Chondrocyte (in vitro differentiated cells): Measurements from ENCODE around the gene HOXA9. TPM values are rescaled to one million over a fixed set of nuclear protein-coding genes. Genes with fewer than 3 reads are reported as not detected.

Experiments used
- DNase-seq: peaks from one replicate; pipeline ENCODE4 v3.0.0; 2021; ENCODE audit warnings: mixed read lengths, low spot score
- H3K27ac Mint-ChIP-seq: one replicate; pipeline ENCODE4 v1.8.0; 2021; ENCODE audit warnings: mild to moderate bottlenecking, moderate library complexity, mixed read lengths; ENCODE audit not compliant: unreplicated experiment
- H3K27me3 Mint-ChIP-seq: 2 replicates; pipeline ENCODE4 v1.8.0; 2021; ENCODE audit warnings: low read depth, mixed read lengths
- H3K36me3 Mint-ChIP-seq: 2 replicates; pipeline ENCODE4 v1.8.0; 2021; ENCODE audit warnings: low read depth, mixed read lengths
- H3K4me1 Mint-ChIP-seq: 2 replicates; pipeline ENCODE4 v1.8.0; 2021; ENCODE audit warnings: low read depth, mild to moderate bottlenecking, mixed read lengths
- H3K4me3 Mint-ChIP-seq: one replicate; pipeline ENCODE4 v1.8.0; 2021; ENCODE audit warnings: mild to moderate bottlenecking, moderate library complexity, mixed read lengths; ENCODE audit not compliant: unreplicated experiment
- H3K9me3 Mint-ChIP-seq: 2 replicates; pipeline ENCODE4 v1.8.0; 2021; ENCODE audit warnings: low read depth, mixed read lengths
- CTCF ChIP-seq: fragments of 200-600 bp; sonication (generic); IDR thresholded peaks from 2 replicates; pipeline ENCODE4 v1.5.0; 2021; ENCODE audit warnings: antibody characterized with exemption, mild to moderate bottlenecking, moderate library complexity
- total RNA-seq: library from RNA; stranded (reverse); gene quantifications from 3 replicates; pipeline ENCODE4 v1.2.1, GENCODE V29; 2021

HOXA9 gene
- total RNA-seq, 1 donor from 2014 or later: not detected

- DNase-seq: no peak
- no peak overlapping the region for H3K27ac Mint-ChIP-seq
- peaks cover 4% of the 10 kb centered on the region for H3K36me3 Mint-ChIP-seq
- no peaks in the 10 kb centered on the region for H3K4me1 Mint-ChIP-seq
- H3K27me3 Mint-ChIP-seq: peaks cover 90% of the 10 kb centered on the region
- H3K4me3 Mint-ChIP-seq: peak overlapping the region; percentile 22
- TF ChIP-seq CTCF: no peak
- H3K9me3 Mint-ChIP-seq: no peaks in the 10 kb centered on the region
Observed at GRCh38 chr7:27118580-27118979, 46.8 kb downstream of the HOXA9 start.

GRCh38 chr7:27117887-27118491 lies 47.3 kb downstream of the HOXA9 start:
- H3K27me3 Mint-ChIP-seq: peaks cover 88% of the 10 kb centered on the region

GRCh38 chr7:27116962-27117886 lies 48.1 kb downstream of the HOXA9 start:
- peaks cover 4% of the 10 kb centered on the region for H3K36me3 Mint-ChIP-seq
- no peaks in the 10 kb centered on the region for H3K4me1 Mint-ChIP-seq

More at GRCh38 chr7:27117887-27118491, 47.3 kb downstream of the HOXA9 start:
- TF ChIP-seq CTCF: no peak
- Mint-ChIP-seq H3K27ac (peak overlapping the region; percentile 27), H3K4me3 (peak overlapping the region; percentile 58), H3K9me3 (no peaks in the 10 kb centered on the region), H3K4me1 (no peaks in the 10 kb centered on the region), H3K36me3 (peaks cover 4% of the 10 kb centered on the region)
- DNase-seq: no peak

GRCh38 chr7:27116031-27116961 lies 49.0 kb downstream of the HOXA9 start:
- Mint-ChIP-seq H3K4me3 (peak overlapping the region; percentile 62), H3K36me3 (peaks cover 7% of the 10 kb centered on the region), H3K4me1 (no peaks in the 10 kb centered on the region), H3K27ac (peak overlapping the region; percentile 73), H3K9me3 (no peaks in the 10 kb centered on the region), H3K27me3 (peaks cover 88% of the 10 kb centered on the region)
- no peak for DNase-seq
- TF ChIP-seq CTCF: no peak

More at GRCh38 chr7:27116962-27117886, 48.1 kb downstream of the HOXA9 start:
- Mint-ChIP-seq H3K9me3 (no peaks in the 10 kb centered on the region), H3K4me3 (peak overlapping the region; percentile 62), H3K27ac (peak overlapping the region; percentile 30), H3K27me3 (peaks cover 88% of the 10 kb centered on the region)
- TF ChIP-seq CTCF: no peak
- DNase-seq: no peak
